Measurements from ENCODE around the gene SH3PXD2A. TPM values are rescaled to one million over a fixed set of nuclear protein-coding genes. Genes with fewer than 3 reads are reported as not detected.

Gene SH3PXD2A
- total and polyA plus RNA-seq, 7 experiments from 2014 or later, result 0.54 to 20.5 (median 9.9) TPM

DNA sequence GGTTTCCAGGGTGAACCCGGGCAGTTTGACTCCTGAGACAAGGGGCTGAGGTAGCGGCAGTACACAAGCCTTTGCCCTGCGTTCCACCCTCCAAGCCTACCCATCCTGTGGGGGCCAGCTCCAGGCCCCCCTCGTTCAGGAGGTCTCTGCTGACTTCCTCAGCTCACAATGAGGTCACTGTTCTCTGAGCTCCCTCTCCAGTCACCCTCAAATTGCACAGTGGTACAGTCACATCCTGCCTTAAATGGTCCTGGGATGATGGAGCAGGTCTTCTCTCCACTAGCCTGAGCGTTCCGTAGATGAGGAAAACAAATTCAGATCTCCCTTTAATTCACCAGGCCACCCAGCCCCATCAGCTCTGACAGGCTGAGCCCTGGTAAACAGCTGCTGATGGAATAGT, 90.2 kb downstream of the SH3PXD2A start:
- Histone ChIP-seq H3K9me3 (ENCODE audit: control insufficient read depth in 2 of 3, low read length in 3 of 3) (no peaks in the 10 kb centered on the region), H3K4me1 (ENCODE audit: control insufficient read depth in 2 of 2, insufficient read depth in 2 of 2, low read length in 2 of 2) (peaks cover 42 to 54% of the 10 kb centered on the region in 2 donors), H3K4me3 (ENCODE audit: low read length) (peak overlapping the region; percentile 40), H3K27ac (ENCODE audit: low read depth, low read length) (no peak overlapping the region), H3K36me3 (ENCODE audit: control insufficient read depth in 2 of 3, insufficient read depth in 3 of 3, low read length in 3 of 3) (no peaks in the 10 kb centered on the region), H3K27me3 (ENCODE audit: control insufficient read depth in 2 of 2, insufficient read depth in 2 of 2, low read length in 2 of 2) (no peaks in the 10 kb centered on the region)
- H3K36me3 Mint-ChIP-seq, result no peaks in the 10 kb centered on the region
- ChIA-PET CTCF (interaction anchor here (1.1 to 3.8 kb wide), 7 partner anchors 11 to 52 kb away, joined by 4 to 21 read pairs (median 5); no protein-coding TSS in a partner anchor), POLR2A (interaction anchor here (1.0 to 4.5 kb wide), 7 partner anchors 9 to 89 kb away, joined by 4 to 34 read pairs (median 8); no protein-coding TSS in a partner anchor)
- DNase-seq (no peak), ATAC-seq (no peak)
- H3K27ac Mint-ChIP-seq, result peak overlapping the region in 7 of 9 donors; percentile 19 to 87 (median 77)
- H3K9me3 Mint-ChIP-seq, result peaks cover 0 to 3% (median 0%) of the 10 kb centered on the region in 11 donors
- peak overlapping the region in 9 of 10 donors; percentile 16 to 87 (median 77) for H3K4me3 Mint-ChIP-seq
- intact Hi-C loops (cut with micrococcal nuclease), result loop anchor here in 1 of 2 donors (5.0 kb wide), 3 partner anchors 37 to 87 kb away; no protein-coding TSS in a partner anchor
- peaks cover 45 to 85% (median 65%) of the 10 kb centered on the region in 7 donors for H3K4me1 Mint-ChIP-seq
- H3K27me3 Mint-ChIP-seq, result peaks cover 0 to 22% (median 0%) of the 10 kb centered on the region in 5 donors

DNA sequence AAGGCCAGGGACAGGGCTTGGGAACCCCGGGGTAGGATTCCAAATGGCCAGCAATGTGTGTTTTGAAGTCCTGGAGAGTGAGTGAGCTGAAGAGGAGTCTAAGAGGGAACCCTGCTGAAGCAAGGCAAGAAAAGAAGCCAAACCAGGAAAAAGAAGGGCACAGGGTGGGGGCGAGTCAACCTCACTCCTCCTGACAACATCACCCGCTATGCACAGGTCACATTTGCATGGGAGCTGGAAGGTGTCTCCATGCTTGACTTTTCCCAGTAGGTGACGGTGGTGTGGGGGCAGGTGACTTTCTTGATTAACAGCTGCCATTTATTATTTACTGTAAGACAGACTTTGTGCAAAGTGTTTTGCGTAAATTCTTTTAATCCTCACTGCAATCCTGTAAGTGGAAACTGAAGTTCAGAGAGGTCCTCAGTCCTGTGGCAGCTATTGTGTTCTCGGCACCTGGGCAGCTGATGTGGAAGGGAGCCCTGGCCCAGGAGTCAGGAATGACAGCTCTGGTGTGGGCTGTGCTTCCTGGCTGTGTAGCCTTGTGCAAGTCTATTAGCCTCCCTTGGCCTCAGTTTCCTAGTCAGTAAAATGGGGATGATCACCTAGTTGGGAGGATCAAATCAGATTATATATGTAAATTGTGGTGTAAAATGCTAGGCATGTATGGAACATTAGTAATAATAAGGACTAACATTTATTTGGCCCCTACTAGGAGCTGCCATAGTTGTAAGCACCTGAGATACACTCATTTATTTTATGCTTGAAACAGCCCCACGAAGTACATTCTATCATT, 90.9 kb downstream of the SH3PXD2A start:
- H3K4me3 Mint-ChIP-seq, result peak overlapping the region; percentile 45 to 87 (median 78)
- peaks cover 0 to 22% (median 0%) of the 10 kb centered on the region in 5 donors for H3K27me3 Mint-ChIP-seq
- ChIA-PET CTCF (interaction anchor here (0.6 to 3.8 kb wide), 9 partner anchors 8 to 153 kb away, joined by 3 to 21 read pairs (median 4); no protein-coding TSS in a partner anchor), POLR2A (interaction anchor here (0.7 to 4.5 kb wide), 9 partner anchors 9 to 90 kb away, joined by 4 to 34 read pairs (median 5); no protein-coding TSS in a partner anchor)
- peaks cover 48 to 87% (median 67%) of the 10 kb centered on the region in 7 donors for H3K4me1 Mint-ChIP-seq
- peaks cover 0 to 3% (median 0%) of the 10 kb centered on the region in 11 donors for H3K9me3 Mint-ChIP-seq
- Histone ChIP-seq H3K4me3 (ENCODE audit: low read length) (peak overlapping the region; percentile 14), H3K27me3 (ENCODE audit: control insufficient read depth in 2 of 2, insufficient read depth in 2 of 2, low read length in 2 of 2) (no peaks in the 10 kb centered on the region), H3K4me1 (ENCODE audit: control insufficient read depth in 2 of 2, insufficient read depth in 2 of 2, low read length in 2 of 2) (peaks cover 49 to 58% of the 10 kb centered on the region in 2 donors), H3K27ac (ENCODE audit: low read depth, low read length) (peak overlapping the region; percentile 20), H3K36me3 (ENCODE audit: control insufficient read depth in 2 of 3, insufficient read depth in 3 of 3, low read length in 3 of 3) (no peaks in the 10 kb centered on the region), H3K9me3 (ENCODE audit: control insufficient read depth in 2 of 3, low read length in 3 of 3) (no peaks in the 10 kb centered on the region)
- intact Hi-C loops (cut with micrococcal nuclease), result loop anchor here in 1 of 2 donors (1.0 to 5.0 kb wide), 4 partner anchors 8 to 88 kb away; no protein-coding TSS in a partner anchor
- H3K36me3 Mint-ChIP-seq, result no peaks in the 10 kb centered on the region
- peak overlapping the region; percentile 68 to 94 (median 87) for H3K27ac Mint-ChIP-seq
- DNase-seq (no peak), ATAC-seq (no peak)

DNA sequence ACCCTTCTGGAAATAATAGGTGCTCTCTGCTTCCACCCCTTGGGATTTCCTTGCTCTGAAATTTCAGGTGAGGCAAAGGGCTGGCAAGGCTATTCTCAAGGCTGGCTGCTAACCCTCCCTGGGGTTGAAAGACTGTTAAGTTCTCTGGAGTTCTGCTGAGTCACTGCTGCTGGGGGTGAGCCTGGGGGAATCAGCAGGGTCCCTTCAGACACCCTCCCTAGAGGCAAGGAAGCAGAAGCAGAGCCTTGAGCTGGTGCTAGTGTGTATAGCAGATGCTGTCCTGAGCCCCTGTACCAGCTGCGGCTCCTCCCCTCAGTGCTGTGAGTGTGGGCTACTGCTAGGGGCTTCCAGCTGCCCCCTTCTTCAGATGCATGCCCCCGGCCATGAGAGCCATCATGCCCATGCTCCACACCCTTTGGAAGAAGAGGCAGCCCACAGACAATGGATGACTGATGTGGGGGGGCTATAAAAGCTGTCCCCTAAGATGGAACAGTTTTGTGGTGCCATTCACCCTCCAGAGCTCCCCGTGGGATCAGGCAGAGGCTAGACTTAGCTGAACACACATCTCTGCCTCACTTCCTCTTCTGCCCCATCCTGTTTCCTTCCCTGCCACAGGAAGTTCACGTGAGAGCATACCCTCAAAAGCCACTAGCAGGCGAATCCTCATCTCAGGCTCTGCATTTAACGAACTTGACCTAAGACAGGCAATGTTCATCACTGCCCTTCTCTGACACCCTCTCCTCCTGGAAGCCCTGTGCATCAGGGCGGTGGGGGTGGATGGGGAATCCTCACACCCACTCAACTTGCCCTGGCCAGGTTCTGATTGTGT, 91.8 kb downstream of the SH3PXD2A start:
- intact Hi-C loops (cut with micrococcal nuclease), result loop anchor here in 1 of 2 donors (1.0 kb wide), 1 partner anchor 9 kb away; no protein-coding TSS in a partner anchor
- Histone ChIP-seq H3K27ac (ENCODE audit: low read depth, low read length) (peak overlapping the region; percentile 20), H3K9me3 (ENCODE audit: control insufficient read depth in 2 of 3, low read length in 3 of 3) (no peaks in the 10 kb centered on the region), H3K4me3 (ENCODE audit: low read length) (peak overlapping the region; percentile 14), H3K4me1 (ENCODE audit: control insufficient read depth in 2 of 2, insufficient read depth in 2 of 2, low read length in 2 of 2) (peaks cover 57 to 62% of the 10 kb centered on the region in 2 donors), H3K27me3 (ENCODE audit: control insufficient read depth in 2 of 2, insufficient read depth in 2 of 2, low read length in 2 of 2) (no peaks in the 10 kb centered on the region), H3K36me3 (ENCODE audit: control insufficient read depth in 2 of 3, insufficient read depth in 3 of 3, low read length in 3 of 3) (no peaks in the 10 kb centered on the region)
- peaks cover 0 to 1% (median 0%) of the 10 kb centered on the region in 11 donors for H3K9me3 Mint-ChIP-seq
- no peaks in the 10 kb centered on the region for H3K36me3 Mint-ChIP-seq
- ATAC-seq, result peak; percentile 67
- H3K4me3 Mint-ChIP-seq, result peak overlapping the region; percentile 45 to 87 (median 78)
- H3K27ac Mint-ChIP-seq, result peak overlapping the region; percentile 68 to 94 (median 87)
- peaks cover 0 to 18% (median 0%) of the 10 kb centered on the region in 5 donors for H3K27me3 Mint-ChIP-seq
- ChIA-PET POLR2A (interaction anchor here (1.4 to 4.5 kb wide), 7 partner anchors 8 to 91 kb away, joined by 4 to 34 read pairs (median 8); no protein-coding TSS in a partner anchor), CTCF (interaction anchor here (0.6 to 3.8 kb wide), 8 partner anchors 12 to 152 kb away, joined by 3 to 21 read pairs (median 4); no protein-coding TSS in a partner anchor)
- peaks cover 48 to 87% (median 68%) of the 10 kb centered on the region in 7 donors for H3K4me1 Mint-ChIP-seq
- DNase-seq, result peak in 6 of 9 donors; percentile 17 to 32 (median 26)

DNA sequence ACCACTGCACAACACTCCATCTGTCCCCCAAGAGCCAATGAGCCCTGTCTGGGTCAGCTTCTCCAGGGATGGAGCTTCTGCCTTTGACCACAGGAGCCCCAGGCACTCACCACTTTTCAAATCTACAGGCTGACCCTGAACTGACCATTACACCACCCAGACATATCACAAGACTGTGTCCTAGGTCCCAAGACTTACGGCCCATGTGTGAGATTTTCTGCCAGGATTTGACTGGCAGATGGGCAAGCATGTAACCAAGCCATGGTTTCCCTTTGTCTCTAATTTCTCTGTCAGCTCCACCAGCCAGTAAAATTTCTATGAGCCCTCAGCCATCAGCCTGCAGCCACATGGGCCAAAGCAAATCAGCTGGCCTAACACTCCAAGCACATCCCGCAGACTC, 92.5 kb downstream of the SH3PXD2A start:
- peaks cover 48 to 87% (median 70%) of the 10 kb centered on the region in 7 donors for H3K4me1 Mint-ChIP-seq
- ChIA-PET CTCF (interaction anchor here (0.7 to 3.8 kb wide), 5 partner anchors 11 to 123 kb away, joined by 3 to 21 read pairs (median 3); no protein-coding TSS in a partner anchor), POLR2A (interaction anchor here (2.0 to 4.5 kb wide), 3 partner anchors 11 to 15 kb away, joined by 4 to 34 read pairs (median 17); no protein-coding TSS in a partner anchor)
- peaks cover 0 to under 1% (median 0%) of the 10 kb centered on the region in 5 donors for H3K36me3 Mint-ChIP-seq
- H3K9me3 ChIP-seq (ENCODE audit: control insufficient read depth in 2 of 3, low read length in 3 of 3), result no peaks in the 10 kb centered on the region
- intact Hi-C loops (cut with micrococcal nuclease), result no loop called here
- no peak overlapping the region for H3K27ac ChIP-seq (ENCODE audit: low read depth, low read length)
- ATAC-seq (no peak), DNase-seq (no peak)
- H3K27ac Mint-ChIP-seq, result peak overlapping the region in 3 of 9 donors; percentile 39 to 58 (median 50)
- peak overlapping the region in 2 of 10 donors; percentile 38 to 87 for H3K4me3 Mint-ChIP-seq
- H3K4me1 ChIP-seq (ENCODE audit: control insufficient read depth in 2 of 2, insufficient read depth in 2 of 2, low read length in 2 of 2), result peaks cover 64 to 66% of the 10 kb centered on the region in 2 donors
- H3K4me3 ChIP-seq (ENCODE audit: low read length), result no peak overlapping the region
- H3K27me3 Mint-ChIP-seq, result peaks cover 0 to 13% (median 0%) of the 10 kb centered on the region in 5 donors
- no peaks in the 10 kb centered on the region for H3K27me3 ChIP-seq (ENCODE audit: control insufficient read depth in 2 of 2, insufficient read depth in 2 of 2, low read length in 2 of 2)
- H3K36me3 ChIP-seq (ENCODE audit: control insufficient read depth in 2 of 3, insufficient read depth in 3 of 3, low read length in 3 of 3), result no peaks in the 10 kb centered on the region
- H3K9me3 Mint-ChIP-seq, result peaks cover 0 to 1% (median 0%) of the 10 kb centered on the region in 11 donors

DNA sequence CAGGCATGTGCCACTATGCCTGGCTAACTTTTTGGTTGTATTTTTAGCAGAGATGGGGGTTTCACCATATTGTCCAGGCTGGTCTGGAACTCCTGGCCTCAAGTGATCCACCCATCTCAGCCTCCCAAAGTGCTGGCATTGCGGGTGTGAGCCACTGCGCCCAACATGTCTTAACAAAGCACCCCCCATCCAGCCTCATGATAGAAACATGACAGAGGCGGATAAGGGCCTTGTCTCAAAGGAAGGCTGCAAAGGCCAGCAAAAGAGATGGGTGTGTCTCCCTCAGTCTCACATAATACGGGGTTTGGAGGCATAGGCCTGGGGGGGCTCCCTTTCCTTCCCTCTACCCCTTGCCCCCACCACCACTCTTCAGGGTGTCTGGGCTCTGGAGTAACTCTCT, 93.2 kb downstream of the SH3PXD2A start:
- no peak overlapping the region for H3K4me3 ChIP-seq (ENCODE audit: low read length)
- peaks cover 0 to 2% (median 0%) of the 10 kb centered on the region in 5 donors for H3K36me3 Mint-ChIP-seq
- H3K27ac ChIP-seq (ENCODE audit: low read depth, low read length), result no peak overlapping the region
- CTCF ChIA-PET, result interaction anchor here (1.2 kb wide), 1 partner anchor 123 kb away, joined by 3 read pairs; no protein-coding TSS in a partner anchor
- peaks cover 0 to 18% (median 0%) of the 10 kb centered on the region in 5 donors for H3K27me3 Mint-ChIP-seq
- H3K4me3 Mint-ChIP-seq, result no peak overlapping the region
- H3K4me1 Mint-ChIP-seq, result peaks cover 49 to 87% (median 72%) of the 10 kb centered on the region in 7 donors
- H3K9me3 Mint-ChIP-seq, result peaks cover 0 to 1% (median 0%) of the 10 kb centered on the region in 11 donors
- no peaks in the 10 kb centered on the region for H3K27me3 ChIP-seq (ENCODE audit: control insufficient read depth in 2 of 2, insufficient read depth in 2 of 2, low read length in 2 of 2)
- DNase-seq, result no peak
- POLR2A ChIA-PET, result interaction anchor here (2.0 to 3.8 kb wide), 2 partner anchors 10 to 15 kb away, joined by 4 to 17 read pairs; no protein-coding TSS in a partner anchor
- peak overlapping the region in 1 of 9 donors; percentile 51 for H3K27ac Mint-ChIP-seq
- ATAC-seq, result no peak
- no peaks in the 10 kb centered on the region for H3K36me3 ChIP-seq (ENCODE audit: control insufficient read depth in 2 of 3, insufficient read depth in 3 of 3, low read length in 3 of 3)
- intact Hi-C loops (cut with micrococcal nuclease), result no loop called here
- H3K4me1 ChIP-seq (ENCODE audit: control insufficient read depth in 2 of 2, insufficient read depth in 2 of 2, low read length in 2 of 2), result peaks cover 70 to 72% of the 10 kb centered on the region in 2 donors
- no peaks in the 10 kb centered on the region for H3K9me3 ChIP-seq (ENCODE audit: control insufficient read depth in 2 of 3, low read length in 3 of 3)
